ENCODE results near the gene ASIC4. TPM values are rescaled to one million over a fixed set of nuclear protein-coding genes. Genes with fewer than 3 reads are reported as not detected.

Gene ASIC4
- total and polyA plus RNA-seq, 2 of the 13 experiments (the other 11 are each of a cell fraction or from before 2014, with no cell fraction given) = 0.03 TPM; not detected in 1

- FAIRE-seq (no peak), DNase-seq (ENCODE audit: low spot score) (no peak), ATAC-seq (no peak)
- no peak overlapping the region for H3K9ac ChIP-seq (ENCODE audit: insufficient read depth, low read depth, low read length)
- H3K27ac ChIP-seq (ENCODE audit: extremely low read length, insufficient read depth, low read length) = no peak overlapping the region
- H3K79me2 ChIP-seq (ENCODE audit: insufficient read depth, low read length) = no peaks in the 10 kb centered on the region
- H3K4me2 ChIP-seq (ENCODE audit: low read depth, low read length) = peak overlapping the region; percentile 16; the same call in 1 of the 2 replicates
- H4K20me1 ChIP-seq (ENCODE audit: insufficient read depth, low read length) = no peaks in the 10 kb centered on the region
- WGBS (ENCODE audit: low lambda C conversion rate) = 34% methylated on average over 22 of the region's 24 CpGs
- TF ChIP-seq POGZ (CRISPR knock-in tag; IDR thresholded peaks at IDR 0.05) (no peak), EZH2 (conservative IDR thresholded peaks at IDR 0.05; ENCODE audit: low read depth, low read length) (peak; percentile 95)
- CTCF ChIA-PET (ENCODE audit: low intra/inter-chr PET ratio, low total read pairs) = interaction anchor here (1.1 to 1.7 kb wide), 2 partner anchors 28 to 30 kb away, joined by 3 to 4 read pairs; a partner anchor contains a TSS
- no peak overlapping the region for H2AFZ ChIP-seq (ENCODE audit: low read length)
- in situ Hi-C loops (cut with HindIII; ENCODE audit: extremely low pct_ligation_motif_present, low pct_unique_long_range_greater_than_20kb) = loop anchor here (10.0 kb wide), 1 partner anchor 48 kb away; no protein-coding TSS in a partner anchor
- no peaks in the 10 kb centered on the region for H3K9me3 ChIP-seq (ENCODE audit: low read length)
- H3K36me3 ChIP-seq (replicated peaks in 1 of 2; ENCODE audit: control insufficient read depth in 1 of 2, insufficient read depth in 2 of 2, low read length in 2 of 2) = no peaks in the 10 kb centered on the region
- POLR2A ChIA-PET = no interaction called here
- H3K4me3 ChIP-seq (replicated peaks in 1 of 3; ENCODE audit: insufficient read depth in 1 of 3, low read depth in 2 of 3, low read length in 3 of 3) = no peak overlapping the region; a peak in 1 of 6 replicates
- H3K4me1 ChIP-seq (ENCODE audit: insufficient read depth, low read length) = peaks cover 37% of the 10 kb centered on the region
- peaks cover 28 to 96% of the 10 kb centered on the region in 2 experiments for H3K27me3 ChIP-seq (ENCODE audit: control insufficient read depth in 1 of 2, insufficient read depth in 2 of 2, low read length in 2 of 2)
- no TSS peak for BruUV-seq (replicated peaks)
- intact Hi-C loops (cut with micrococcal nuclease; ENCODE audit: unreplicated experiment) = no loop called here
Measured at GRCh38 chr2:219523031-219523671, 8.9 kb downstream of the ASIC4 start.

- no peaks in the 10 kb centered on the region for H4K20me1 ChIP-seq (ENCODE audit: insufficient read depth, low read length)
- TF ChIP-seq ZNF383 (CRISPR knock-in tag; IDR thresholded peaks at IDR 0.05; ENCODE audit: borderline replicate concordance) = no peak
- TF ChIP-seq ZNF629 (CRISPR knock-in tag; conservative IDR thresholded peaks at IDR 0.05) = peak; percentile 65
- in situ Hi-C loops (cut with HindIII; ENCODE audit: extremely low pct_ligation_motif_present, low pct_unique_long_range_greater_than_20kb) (loop anchor here (10.0 kb wide), 1 partner anchor 50 kb away; no protein-coding TSS in a partner anchor), intact Hi-C loops (cut with micrococcal nuclease; ENCODE audit: unreplicated experiment) (no loop called here)
- H3K79me2 ChIP-seq (ENCODE audit: insufficient read depth, low read length) = no peaks in the 10 kb centered on the region
- ChIA-PET POLR2A (no interaction called here), CTCF (ENCODE audit: low intra/inter-chr PET ratio, low total read pairs) (no interaction called here)
- H3K9ac ChIP-seq (ENCODE audit: insufficient read depth, low read depth, low read length) = no peak overlapping the region
- no peak overlapping the region for H3K4me3 ChIP-seq (replicated peaks in 1 of 3; ENCODE audit: insufficient read depth in 1 of 3, low read depth in 2 of 3, low read length in 3 of 3)
- H3K4me2 ChIP-seq (ENCODE audit: low read depth, low read length) = no peak overlapping the region
- no peak for DNase-seq (ENCODE audit: low spot score)
- no peak for FAIRE-seq
- peaks cover 28% of the 10 kb centered on the region for H3K4me1 ChIP-seq (ENCODE audit: insufficient read depth, low read length)
- H3K9me3 ChIP-seq (ENCODE audit: low read length) = no peaks in the 10 kb centered on the region
- BruUV-seq (replicated peaks) = no TSS peak
- WGBS (ENCODE audit: low lambda C conversion rate) = 50% methylated on average over 2 of the region's 2 CpGs
- peaks cover 30 to 96% of the 10 kb centered on the region in 2 experiments for H3K27me3 ChIP-seq (ENCODE audit: control insufficient read depth in 1 of 2, insufficient read depth in 2 of 2, low read length in 2 of 2)
- H2AFZ ChIP-seq (ENCODE audit: low read length) = no peak overlapping the region
- ATAC-seq = no peak
- no peak overlapping the region for H3K27ac ChIP-seq (ENCODE audit: extremely low read length, insufficient read depth, low read length)
- no peaks in the 10 kb centered on the region for H3K36me3 ChIP-seq (replicated peaks in 1 of 2; ENCODE audit: control insufficient read depth in 1 of 2, insufficient read depth in 2 of 2, low read length in 2 of 2)
Measured at GRCh38 chr2:219524817-219525216, 10.5 kb downstream of the ASIC4 start.

Measured in HepG2 (cell line).